Panc1 (cell line): ENCODE data around the gene ZBED4. TPM values are rescaled to one million over a fixed set of nuclear protein-coding genes. Genes with fewer than 3 reads are reported as not detected.

ENCODE experiments used
- ATAC-seq: fragments of 200-7000 bp; cut with Tn5 transposase; 2 replicates; pipeline ENCODE4 v1.9.1; 2020; ENCODE audit warnings: mild to moderate bottlenecking, moderate library complexity
- BruUV-seq: library from RNA; stranded (reverse); fragments of 400-500 nt; replicated peaks from 2 replicates; lab custom pipeline; 2021; lab: Mats Ljungman, UMichigan
- CTCF ChIA-PET: fragments of 300-600 bp; sonication (Branson Sonifier 250); formaldehyde crosslinking; loops from one replicate; lab custom pipeline; 2022; ENCODE audit warnings: antibody characterized with exemption; lab: Charles Lee
- POLR2A ChIA-PET: fragments of 300-600 bp; sonication (Branson Sonifier 250); formaldehyde crosslinking; loops from one replicate; lab custom pipeline; 2022; ENCODE audit warnings: antibody characterized with exemption; lab: Charles Lee
- DNase-seq: peaks from one replicate; pipeline ENCODE4 v3.0.0-alpha.2; 2010; ENCODE audit warnings: low read depth, low spot score
- H3K27ac ChIP-seq: 2 replicates; pipeline ENCODE4 v1.5.1; 2011; ENCODE audit warnings: mild to moderate bottlenecking, low read length, inconsistent platforms
- H3K27me3 ChIP-seq: fragments of 200-500 bp; sonication (Bioruptor generic); 2 replicates; pipeline ENCODE4 v1.6.0; 2014; ENCODE audit warnings: low read length, inconsistent platforms; ENCODE audit not compliant: control insufficient read depth, insufficient read depth
- H3K36me3 ChIP-seq: fragments of 200-500 bp; sonication (Bioruptor generic); 2 replicates; pipeline ENCODE4 v1.5.1; 2014; ENCODE audit warnings: inconsistent platforms, mild to moderate bottlenecking, low read length, moderate library complexity; ENCODE audit not compliant: control insufficient read depth, insufficient read depth
- H3K4me1 ChIP-seq: 2 replicates; pipeline ENCODE4 v1.5.1; 2011; ENCODE audit warnings: inconsistent platforms, mild to moderate bottlenecking, low read length, moderate library complexity; ENCODE audit not compliant: control insufficient read depth, insufficient read depth
- H3K4me3 ChIP-seq, 2 experiments: 2 replicates each; pipeline ENCODE4 v1.5.1; 2011 to 2012; ENCODE audit warnings: low read depth in 2 of 2, low read length in 2 of 2, mild to moderate bottlenecking in 2 of 2, inconsistent platforms in 1 of 2, moderate library complexity in 1 of 2
- H3K9me3 ChIP-seq: fragments of 200-500 bp; sonication (Bioruptor generic); 2 replicates; pipeline ENCODE4 v1.5.1; 2014; ENCODE audit warnings: low read depth, mild to moderate bottlenecking, inconsistent platforms, low read length, moderate library complexity; ENCODE audit not compliant: control insufficient read depth, insufficient read depth
- POLR2AphosphoS5 ChIP-seq: IDR thresholded peaks from 2 replicates; pipeline ENCODE4 v1.6.1; 2012; ENCODE audit warnings: mild to moderate bottlenecking, low read depth, low read length, moderate library complexity
- SIN3A ChIP-seq: IDR thresholded peaks from 2 replicates; pipeline ENCODE4 v1.6.1; 2012; ENCODE audit warnings: low read depth, mild to moderate bottlenecking, low read length, moderate library complexity, borderline replicate concordance; ENCODE audit not compliant: insufficient read depth
- TCF7L2 ChIP-seq: IDR thresholded peaks from 2 replicates; pipeline ENCODE4 v1.6.1; 2011; ENCODE audit warnings: mild to moderate bottlenecking, low read depth, low read length, inconsistent platforms
- in situ Hi-C: cut with HindIII; loops from 2 replicates; pipeline ENCODE4 v1.10.0; 2016; ENCODE audit warnings: low sequenced_read_pairs, low pct_unique_long_range_greater_than_20kb
- intact Hi-C: fragments of 100-400 bp; cut with micrococcal nuclease; formaldehyde crosslinking; loops from one replicate; pipeline ENCODE4 v1.10.0; 2022; ENCODE audit not compliant: unreplicated experiment
- total RNA-seq: library from RNA; stranded (reverse); gene quantifications from one replicate; pipeline ENCODE4 v1.2.1, GENCODE V29; 2021; ENCODE audit not compliant: unreplicated experiment
- TF ChIP-seq, protein P1 (sequence below), 2 experiments: IDR thresholded peaks; 2 replicates each; pipeline ENCODE4 v1.6.1; 2011 to 2012; ENCODE audit warnings: low read depth in 2 of 2, control low read depth in 1 of 2, low read length in 1 of 2, mild to moderate bottlenecking in 1 of 2, moderate library complexity in 1 of 2; ENCODE audit not compliant: insufficient read depth in 1 of 2
- TF ChIP-seq, protein P2 (sequence below): fragments of 450-650 bp; IDR thresholded peaks from 2 replicates; pipeline ENCODE4 v1.5.1; 2017; ENCODE audit warnings: mild to moderate bottlenecking

Gene ZBED4
- total RNA-seq, 1 experiment from 2014 or later, result 17.3 TPM

DNA sequence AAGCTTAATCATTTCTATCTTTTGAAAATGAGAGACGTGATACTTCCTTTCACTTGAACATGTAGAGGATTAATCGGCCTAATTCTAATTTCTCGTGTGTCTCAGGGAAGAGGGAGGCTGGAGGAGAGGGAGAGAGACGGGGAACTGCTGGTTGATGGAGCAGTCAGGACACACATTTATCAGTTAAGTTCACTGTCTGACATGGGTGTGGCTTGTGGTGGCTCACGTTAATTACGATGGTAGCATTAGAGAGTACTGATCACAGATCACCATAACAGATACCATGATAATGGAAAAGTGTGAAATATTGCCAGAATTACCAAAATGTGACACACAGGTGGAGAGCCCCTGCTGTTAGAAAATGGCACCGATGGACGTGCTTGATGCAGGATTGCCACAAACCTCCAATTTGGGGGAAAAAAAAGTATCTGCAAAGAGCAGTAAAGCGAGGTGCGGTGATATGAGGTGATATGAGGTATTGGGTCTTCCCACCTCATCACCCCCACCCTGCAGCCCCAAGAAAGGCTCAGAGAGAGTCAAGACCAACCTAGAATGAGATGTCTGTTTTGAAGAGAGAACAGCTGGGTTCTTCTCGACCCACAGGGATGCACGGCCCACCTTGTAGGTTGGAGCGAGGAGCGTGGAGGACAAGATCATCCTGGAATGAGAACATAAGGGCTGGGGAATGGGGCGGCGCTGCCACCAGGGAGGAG is 19.7 kb downstream of the ZBED4 start:
- no peak overlapping the region for H3K4me3 ChIP-seq
- no TSS peak for BruUV-seq
- TF ChIP-seq SIN3A, result no peak
- TF ChIP-seq, protein P1, sequence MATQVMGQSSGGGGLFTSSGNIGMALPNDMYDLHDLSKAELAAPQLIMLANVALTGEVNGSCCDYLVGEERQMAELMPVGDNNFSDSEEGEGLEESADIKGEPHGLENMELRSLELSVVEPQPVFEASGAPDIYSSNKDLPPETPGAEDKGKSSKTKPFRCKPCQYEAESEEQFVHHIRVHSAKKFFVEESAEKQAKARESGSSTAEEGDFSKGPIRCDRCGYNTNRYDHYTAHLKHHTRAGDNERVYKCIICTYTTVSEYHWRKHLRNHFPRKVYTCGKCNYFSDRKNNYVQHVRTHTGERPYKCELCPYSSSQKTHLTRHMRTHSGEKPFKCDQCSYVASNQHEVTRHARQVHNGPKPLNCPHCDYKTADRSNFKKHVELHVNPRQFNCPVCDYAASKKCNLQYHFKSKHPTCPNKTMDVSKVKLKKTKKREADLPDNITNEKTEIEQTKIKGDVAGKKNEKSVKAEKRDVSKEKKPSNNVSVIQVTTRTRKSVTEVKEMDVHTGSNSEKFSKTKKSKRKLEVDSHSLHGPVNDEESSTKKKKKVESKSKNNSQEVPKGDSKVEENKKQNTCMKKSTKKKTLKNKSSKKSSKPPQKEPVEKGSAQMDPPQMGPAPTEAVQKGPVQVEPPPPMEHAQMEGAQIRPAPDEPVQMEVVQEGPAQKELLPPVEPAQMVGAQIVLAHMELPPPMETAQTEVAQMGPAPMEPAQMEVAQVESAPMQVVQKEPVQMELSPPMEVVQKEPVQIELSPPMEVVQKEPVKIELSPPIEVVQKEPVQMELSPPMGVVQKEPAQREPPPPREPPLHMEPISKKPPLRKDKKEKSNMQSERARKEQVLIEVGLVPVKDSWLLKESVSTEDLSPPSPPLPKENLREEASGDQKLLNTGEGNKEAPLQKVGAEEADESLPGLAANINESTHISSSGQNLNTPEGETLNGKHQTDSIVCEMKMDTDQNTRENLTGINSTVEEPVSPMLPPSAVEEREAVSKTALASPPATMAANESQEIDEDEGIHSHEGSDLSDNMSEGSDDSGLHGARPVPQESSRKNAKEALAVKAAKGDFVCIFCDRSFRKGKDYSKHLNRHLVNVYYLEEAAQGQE (IDR thresholded peaks at IDR 0.05; ENCODE audit: insufficient read depth in 1 of 2, low read depth in 2 of 2, low read length in 1 of 2), result no peak
- TF ChIP-seq, protein P2, sequence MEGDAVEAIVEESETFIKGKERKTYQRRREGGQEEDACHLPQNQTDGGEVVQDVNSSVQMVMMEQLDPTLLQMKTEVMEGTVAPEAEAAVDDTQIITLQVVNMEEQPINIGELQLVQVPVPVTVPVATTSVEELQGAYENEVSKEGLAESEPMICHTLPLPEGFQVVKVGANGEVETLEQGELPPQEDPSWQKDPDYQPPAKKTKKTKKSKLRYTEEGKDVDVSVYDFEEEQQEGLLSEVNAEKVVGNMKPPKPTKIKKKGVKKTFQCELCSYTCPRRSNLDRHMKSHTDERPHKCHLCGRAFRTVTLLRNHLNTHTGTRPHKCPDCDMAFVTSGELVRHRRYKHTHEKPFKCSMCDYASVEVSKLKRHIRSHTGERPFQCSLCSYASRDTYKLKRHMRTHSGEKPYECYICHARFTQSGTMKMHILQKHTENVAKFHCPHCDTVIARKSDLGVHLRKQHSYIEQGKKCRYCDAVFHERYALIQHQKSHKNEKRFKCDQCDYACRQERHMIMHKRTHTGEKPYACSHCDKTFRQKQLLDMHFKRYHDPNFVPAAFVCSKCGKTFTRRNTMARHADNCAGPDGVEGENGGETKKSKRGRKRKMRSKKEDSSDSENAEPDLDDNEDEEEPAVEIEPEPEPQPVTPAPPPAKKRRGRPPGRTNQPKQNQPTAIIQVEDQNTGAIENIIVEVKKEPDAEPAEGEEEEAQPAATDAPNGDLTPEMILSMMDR, result no peak
- TF ChIP-seq TCF7L2, result no peak
- TF ChIP-seq POLR2AphosphoS5, result no peak
- DNase-seq (no peak), ATAC-seq (no peak)
- H3K27ac ChIP-seq, result no peak overlapping the region
- CTCF ChIA-PET, result interaction anchor here (0.8 kb wide), 1 partner anchor 14 kb away, joined by 3 read pairs; no protein-coding TSS in a partner anchor
- in situ Hi-C loops (no loop called here), intact Hi-C loops (no loop called here)
- no peaks in the 10 kb centered on the region for H3K4me1 ChIP-seq
- no peaks in the 10 kb centered on the region for H3K27me3 ChIP-seq
- no peaks in the 10 kb centered on the region for H3K36me3 ChIP-seq
- POLR2A ChIA-PET, result no interaction called here
- H3K9me3 ChIP-seq, result peaks cover 5% of the 10 kb centered on the region; the same call in 1 of the 2 replicates

DNA sequence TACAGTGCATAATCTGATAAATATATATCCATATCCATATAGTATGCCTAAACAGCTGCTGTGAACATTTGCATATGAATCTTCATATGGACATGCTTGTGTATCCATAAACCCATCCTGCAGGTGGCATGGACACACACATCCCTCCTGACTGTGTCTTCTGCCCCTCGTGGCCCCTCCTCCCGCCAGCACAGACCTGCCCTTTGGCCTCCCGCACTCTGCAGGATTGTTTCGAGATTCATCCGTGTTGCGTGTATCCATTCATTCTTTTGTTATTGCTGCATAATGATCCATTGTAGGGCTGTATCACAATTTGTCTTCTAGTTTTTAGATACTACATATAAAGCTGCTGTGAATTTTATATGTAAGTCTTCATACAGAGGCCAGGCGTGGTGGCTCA is 24.0 kb downstream of the ZBED4 start:
- H3K27ac ChIP-seq, result no peak overlapping the region
- TF ChIP-seq POLR2AphosphoS5, result no peak
- TF ChIP-seq, protein P1 (IDR thresholded peaks at IDR 0.05; ENCODE audit: insufficient read depth in 1 of 2, low read depth in 2 of 2, low read length in 1 of 2), result no peak
- no peak for TF ChIP-seq SIN3A
- no peak for TF ChIP-seq TCF7L2
- TF ChIP-seq, protein P2, result no peak
- no peaks in the 10 kb centered on the region for H3K4me1 ChIP-seq
- no peak for ATAC-seq
- no TSS peak for BruUV-seq
- H3K4me3 ChIP-seq, result no peak overlapping the region
- DNase-seq, result no peak
- no peaks in the 10 kb centered on the region for H3K36me3 ChIP-seq
- CTCF ChIA-PET, result interaction anchor here (0.6 to 0.7 kb wide), 2 partner anchors 31 to 59 kb away, joined by 5 to 6 read pairs; no protein-coding TSS in a partner anchor
- H3K9me3 ChIP-seq, result no peaks in the 10 kb centered on the region
- POLR2A ChIA-PET, result no interaction called here
- in situ Hi-C loops, result no loop called here
- intact Hi-C loops, result no loop called here
- no peaks in the 10 kb centered on the region for H3K27me3 ChIP-seq
